Neural cell (in vitro differentiated cells): Measurements from ENCODE around the gene NHSL2. TPM values are rescaled to one million over a fixed set of nuclear protein-coding genes. Genes with fewer than 3 reads are reported as not detected.
A peak's percentile ranks its signal among the peaks of the same experiment; 100 is the strongest.

ENCODE experiments used
- H2AFZ ChIP-seq: fragments of 200-600, 300-800 bp; sonication (generic), shearing (Covaris generic); 2 replicates; pipeline ENCODE4 v1.6.0; 2014; ENCODE audit warnings: low read depth, mild to moderate bottlenecking, antibody characterized with exemption, low read length, moderate library complexity
- H3F3A ChIP-seq: fragments of 200-600 bp; shearing (Covaris generic); 2 replicates; pipeline ENCODE4 v1.6.1; 2016; ENCODE audit warnings: mild to moderate bottlenecking, moderate library complexity, mixed read lengths, antibody characterized with exemption, low read length; ENCODE audit not compliant: insufficient read depth, poor library complexity, severe bottlenecking
- H3K27ac ChIP-seq: fragments of 200-600, 300-800 bp; sonication (generic), shearing (Covaris generic); 2 replicates; pipeline ENCODE4 v1.5.1; 2014; ENCODE audit warnings: mild to moderate bottlenecking, low read length, moderate library complexity
- H3K27me3 ChIP-seq: fragments of 300-800, 200-600 bp; sonication (generic), shearing (Covaris generic); 2 replicates; pipeline ENCODE4 v1.6.0; 2014; ENCODE audit warnings: mild to moderate bottlenecking, low read depth, low read length, moderate library complexity; ENCODE audit not compliant: insufficient read depth
- H3K36me3 ChIP-seq: fragments of 300-800, 200-600 bp; sonication (generic), shearing (Covaris generic); 2 replicates; pipeline ENCODE4 v1.5.1; 2014; ENCODE audit warnings: mild to moderate bottlenecking, antibody characterized with exemption, low read length, moderate library complexity; ENCODE audit not compliant: insufficient read depth
- H3K4me2 ChIP-seq: fragments of 300-800, 200-600 bp; sonication (generic), shearing (Covaris generic); 2 replicates; pipeline ENCODE4 v1.6.0; 2014; ENCODE audit warnings: mild to moderate bottlenecking, low read length
- H3K4me3 ChIP-seq: fragments of 300-800, 200-600 bp; sonication (generic), shearing (Covaris generic); 2 replicates; pipeline ENCODE4 v1.5.1; 2014; ENCODE audit warnings: mild to moderate bottlenecking, low read length, moderate library complexity
- H3K79me2 ChIP-seq: fragments of 200-600 bp; shearing (Covaris generic); replicated peaks from 2 replicates; pipeline ENCODE4 v1.6.0; 2014; ENCODE audit warnings: mild to moderate bottlenecking, low read length, moderate library complexity; ENCODE audit not compliant: insufficient read depth
- H3K9ac ChIP-seq: fragments of 300-800, 200-600 bp; sonication (generic), shearing (Covaris generic); 2 replicates; pipeline ENCODE4 v1.6.1; 2016; ENCODE audit warnings: mild to moderate bottlenecking, low read length, mixed read lengths
- H3K9me2 ChIP-seq: fragments of 200-600 bp; shearing (Covaris generic); 2 replicates; pipeline ENCODE4 v1.6.1; 2016; ENCODE audit warnings: mild to moderate bottlenecking, low read length, mixed read lengths; ENCODE audit not compliant: insufficient read depth
- H3K9me3 ChIP-seq: fragments of 200-600, 300-800 bp; sonication (generic), shearing (Covaris generic); 2 replicates; pipeline ENCODE4 v1.6.1; 2016; ENCODE audit warnings: mild to moderate bottlenecking, mixed run types, low read length, moderate library complexity, mixed read lengths
- H4K20me1 ChIP-seq: fragments of 200-600 bp; shearing (Covaris generic); 2 replicates; pipeline ENCODE4 v1.6.1; 2016; ENCODE audit warnings: mild to moderate bottlenecking, mixed run types; ENCODE audit not compliant: insufficient read depth
- CTCF ChIP-seq: fragments of 450-650 bp; IDR thresholded peaks from 2 replicates; pipeline ENCODE4 v1.5.1; 2014; ENCODE audit warnings: antibody characterized with exemption, mild to moderate bottlenecking, moderate library complexity; ENCODE audit not compliant: poor library complexity, severe bottlenecking
- EP300 ChIP-seq: fragments of 450-650 bp; conservative IDR thresholded peaks from 2 replicates; pipeline ENCODE4 v1.6.1; 2014; ENCODE audit warnings: antibody characterized with exemption, mild to moderate bottlenecking, moderate library complexity; ENCODE audit not compliant: poor library complexity, severe bottlenecking
- EZH2 ChIP-seq: fragments of 200-600, 300-800 bp; shearing (Covaris generic), sonication (generic); IDR thresholded peaks from 2 replicates; pipeline ENCODE4 v1.6.1; 2014; ENCODE audit warnings: antibody characterized with exemption, low read length, borderline replicate concordance, mild to moderate bottlenecking; ENCODE audit not compliant: insufficient read depth, poor library complexity, severe bottlenecking
- MXI1 ChIP-seq: fragments of 450-650 bp; conservative IDR thresholded peaks from 2 replicates; pipeline ENCODE4 v1.6.1; 2014; ENCODE audit warnings: antibody characterized with exemption, mild to moderate bottlenecking; ENCODE audit not compliant: poor library complexity, severe bottlenecking
- POLR2AphosphoS5 ChIP-seq: IDR thresholded peaks from 2 replicates; pipeline ENCODE4 v1.6.1; 2012
- RAD21 ChIP-seq: fragments of 450-650 bp; conservative IDR thresholded peaks from 2 replicates; pipeline ENCODE4 v1.6.1; 2014; ENCODE audit warnings: antibody characterized with exemption, mild to moderate bottlenecking, moderate library complexity
- SMC3 ChIP-seq: fragments of 450-650 bp; conservative IDR thresholded peaks from 2 replicates; pipeline ENCODE4 v1.6.1; 2014; ENCODE audit warnings: antibody characterized with exemption, mild to moderate bottlenecking, moderate library complexity; ENCODE audit not compliant: poor library complexity
- TAF1 ChIP-seq: IDR thresholded peaks from 2 replicates; pipeline ENCODE4 v1.6.1; 2012; ENCODE audit warnings: low read depth
- polyA plus RNA-seq: library from polyadenylated mRNA; depleted of rRNA; stranded (reverse); fragments of >200 nt; gene quantifications from 2 replicates; pipeline ENCODE4 v1.2.3, GENCODE V29; 2014
- TF ChIP-seq, protein P1 (sequence below): IDR thresholded peaks from 2 replicates; pipeline ENCODE4 v1.6.1; 2012; ENCODE audit warnings: borderline replicate concordance

NHSL2 gene
- polyA plus RNA-seq, 1 donor from 2014 or later: 0.87 TPM

DNA sequence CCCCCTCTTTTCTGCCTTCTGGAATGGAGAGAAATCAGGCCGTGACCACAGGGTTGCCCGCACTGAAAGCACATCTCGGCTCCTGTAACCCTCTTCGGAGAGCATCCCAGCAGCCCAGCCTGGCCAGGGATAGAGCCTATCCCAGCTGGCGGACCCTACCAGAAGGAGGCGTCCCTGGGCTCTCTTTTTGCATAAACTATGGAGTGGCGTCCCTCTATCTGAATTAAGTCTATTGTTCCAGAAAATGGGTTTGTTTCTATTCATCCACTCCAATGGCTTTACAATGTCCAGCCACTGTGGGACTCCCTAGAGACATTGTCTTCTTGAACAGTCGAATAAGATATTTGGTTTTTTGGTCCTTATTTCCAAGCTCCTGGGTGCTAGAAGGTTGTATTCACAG, 689 bp upstream of the NHSL2 start:
- no peaks in the 10 kb centered on the region for H3F3A ChIP-seq
- H3K27ac ChIP-seq: no peak overlapping the region
- no peak overlapping the region for H3K4me2 ChIP-seq
- TF ChIP-seq CTCF (no peak), EZH2 (no peak), RAD21 (no peak), EP300 (no peak), POLR2AphosphoS5 (no peak), MXI1 (no peak), SMC3 (no peak), TAF1 (no peak)
- TF ChIP-seq, protein P1, sequence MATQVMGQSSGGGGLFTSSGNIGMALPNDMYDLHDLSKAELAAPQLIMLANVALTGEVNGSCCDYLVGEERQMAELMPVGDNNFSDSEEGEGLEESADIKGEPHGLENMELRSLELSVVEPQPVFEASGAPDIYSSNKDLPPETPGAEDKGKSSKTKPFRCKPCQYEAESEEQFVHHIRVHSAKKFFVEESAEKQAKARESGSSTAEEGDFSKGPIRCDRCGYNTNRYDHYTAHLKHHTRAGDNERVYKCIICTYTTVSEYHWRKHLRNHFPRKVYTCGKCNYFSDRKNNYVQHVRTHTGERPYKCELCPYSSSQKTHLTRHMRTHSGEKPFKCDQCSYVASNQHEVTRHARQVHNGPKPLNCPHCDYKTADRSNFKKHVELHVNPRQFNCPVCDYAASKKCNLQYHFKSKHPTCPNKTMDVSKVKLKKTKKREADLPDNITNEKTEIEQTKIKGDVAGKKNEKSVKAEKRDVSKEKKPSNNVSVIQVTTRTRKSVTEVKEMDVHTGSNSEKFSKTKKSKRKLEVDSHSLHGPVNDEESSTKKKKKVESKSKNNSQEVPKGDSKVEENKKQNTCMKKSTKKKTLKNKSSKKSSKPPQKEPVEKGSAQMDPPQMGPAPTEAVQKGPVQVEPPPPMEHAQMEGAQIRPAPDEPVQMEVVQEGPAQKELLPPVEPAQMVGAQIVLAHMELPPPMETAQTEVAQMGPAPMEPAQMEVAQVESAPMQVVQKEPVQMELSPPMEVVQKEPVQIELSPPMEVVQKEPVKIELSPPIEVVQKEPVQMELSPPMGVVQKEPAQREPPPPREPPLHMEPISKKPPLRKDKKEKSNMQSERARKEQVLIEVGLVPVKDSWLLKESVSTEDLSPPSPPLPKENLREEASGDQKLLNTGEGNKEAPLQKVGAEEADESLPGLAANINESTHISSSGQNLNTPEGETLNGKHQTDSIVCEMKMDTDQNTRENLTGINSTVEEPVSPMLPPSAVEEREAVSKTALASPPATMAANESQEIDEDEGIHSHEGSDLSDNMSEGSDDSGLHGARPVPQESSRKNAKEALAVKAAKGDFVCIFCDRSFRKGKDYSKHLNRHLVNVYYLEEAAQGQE: no peak
- H3K9me2 ChIP-seq: no peaks in the 10 kb centered on the region
- H4K20me1 ChIP-seq: no peaks in the 10 kb centered on the region
- no peaks in the 10 kb centered on the region for H3K79me2 ChIP-seq
- H2AFZ ChIP-seq: no peak overlapping the region
- peaks cover 23% of the 10 kb centered on the region for H3K27me3 ChIP-seq
- H3K4me3 ChIP-seq: peak overlapping the region; percentile 65
- H3K9me3 ChIP-seq: no peaks in the 10 kb centered on the region
- H3K9ac ChIP-seq: no peak overlapping the region
- no peaks in the 10 kb centered on the region for H3K36me3 ChIP-seq

DNA sequence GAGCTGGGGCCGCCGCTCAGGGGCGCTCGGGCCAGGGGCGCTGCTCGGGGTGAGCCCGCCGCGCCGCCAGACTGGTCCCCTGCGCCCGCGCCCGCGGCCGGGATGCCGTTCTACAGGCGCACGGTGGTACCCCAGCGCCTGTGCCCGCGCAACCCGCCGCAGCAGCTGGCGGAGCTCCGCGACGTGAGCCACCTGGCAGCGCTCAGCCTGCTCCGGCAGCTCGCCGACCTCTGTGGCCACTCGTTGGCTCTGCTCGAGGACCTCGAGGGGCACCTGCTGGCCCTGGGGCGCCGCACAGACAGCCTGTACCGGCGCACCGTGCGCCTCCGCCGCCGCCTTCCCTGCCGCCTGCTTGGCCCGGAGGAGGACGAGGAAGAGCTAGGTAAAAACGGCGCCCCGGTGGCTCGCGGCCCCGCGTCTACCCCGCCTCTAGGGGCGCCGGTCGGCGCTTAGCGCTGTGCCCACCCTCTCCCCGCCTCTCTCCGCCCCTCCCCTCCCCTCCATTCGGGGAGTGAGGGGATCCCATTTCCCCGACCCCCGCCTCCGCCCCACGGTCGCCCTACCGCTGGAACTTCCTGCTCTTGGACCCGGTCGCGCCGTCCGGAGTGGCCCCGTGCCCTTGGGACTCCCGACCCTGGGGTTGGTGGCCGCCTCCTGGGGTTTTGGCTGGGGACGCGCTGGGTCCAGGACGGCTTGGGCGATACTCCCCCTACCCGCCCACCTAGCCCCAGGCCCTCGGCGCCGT, 513 bp downstream of the NHSL2 start:
- Histone ChIP-seq H3K9me2 (no peaks in the 10 kb centered on the region), H3K79me2 (no peaks in the 10 kb centered on the region), H4K20me1 (no peaks in the 10 kb centered on the region), H3K27ac (no peak overlapping the region), H3K36me3 (no peaks in the 10 kb centered on the region), H3F3A (no peaks in the 10 kb centered on the region), H3K4me2 (no peak overlapping the region), H3K9me3 (no peaks in the 10 kb centered on the region), H3K9ac (no peak overlapping the region), H2AFZ (no peak overlapping the region), H3K27me3 (peaks cover 23% of the 10 kb centered on the region), H3K4me3 (peak overlapping the region; percentile 65)
- TF ChIP-seq CTCF (peak; percentile 44), EP300 (no peak), EZH2 (no peak)
